Measurements from ENCODE around the gene ZDHHC14.
"Not testable (repeated sequence)": the region's sequence is repeated elsewhere in the genome, so short reads cannot be mapped to it uniquely, and the experiment has no call there.

The ZDHHC14 gene

GRCh38 chr6:157714153-157714490 is 333.1 kb downstream of the ZDHHC14 start:
- FAIRE-seq = no peak
- DNase-seq (ENCODE audit: extremely low spot score, insufficient read length, low read depth) = no peak

GRCh38 chr6:157715728-157716164 is 334.8 kb downstream of the ZDHHC14 start:
- DNase-seq (ENCODE audit: extremely low spot score, insufficient read length, low read depth) (no peak), FAIRE-seq (no peak)

- DNase-seq (ENCODE audit: extremely low spot score, insufficient read length, low read depth) = no peak
- no peak for FAIRE-seq
These were observed 335.4 kb downstream of the ZDHHC14 start for GRCh38 chr6:157716251-157716995.

GRCh38 chr6:157717340-157717748 is 336.4 kb downstream of the ZDHHC14 start:
- DNase-seq (ENCODE audit: extremely low spot score, insufficient read length, low read depth) (no peak), FAIRE-seq (no peak)

- DNase-seq (ENCODE audit: extremely low spot score, insufficient read length, low read depth) = no peak
- no peak for FAIRE-seq
These were observed 337.7 kb downstream of the ZDHHC14 start for GRCh38 chr6:157718503-157719187.

GRCh38 chr6:157720964-157721363 is 340.0 kb downstream of the ZDHHC14 start:
- not testable (repeated sequence) for FAIRE-seq; DNase-seq (ENCODE audit: extremely low spot score, insufficient read length, low read depth)

- DNase-seq (ENCODE audit: extremely low spot score, insufficient read length, low read depth) (no peak), FAIRE-seq (no peak)
These were observed 340.4 kb downstream of the ZDHHC14 start for GRCh38 chr6:157721426-157721825.

- no peak for DNase-seq (ENCODE audit: extremely low spot score, insufficient read length, low read depth)
- no peak for FAIRE-seq
These were observed 340.8 kb downstream of the ZDHHC14 start for GRCh38 chr6:157721830-157722229.

- no peak for DNase-seq (ENCODE audit: extremely low spot score, insufficient read length, low read depth)
- FAIRE-seq = no peak
These were observed 342.4 kb downstream of the ZDHHC14 start for GRCh38 chr6:157723376-157723775.

GRCh38 chr6:157724138-157724820 is 343.3 kb downstream of the ZDHHC14 start:
- no peak for FAIRE-seq
- no peak for DNase-seq (ENCODE audit: extremely low spot score, insufficient read length, low read depth)

- FAIRE-seq (no peak), DNase-seq (ENCODE audit: extremely low spot score, insufficient read length, low read depth) (no peak)
These were observed 344.2 kb downstream of the ZDHHC14 start for GRCh38 chr6:157724960-157725741.

GRCh38 chr6:157725836-157726235 is 344.8 kb downstream of the ZDHHC14 start:
- DNase-seq (ENCODE audit: extremely low spot score, insufficient read length, low read depth) = no peak
- no peak for FAIRE-seq

- FAIRE-seq = no peak
- DNase-seq (ENCODE audit: extremely low spot score, insufficient read length, low read depth) = no peak
These were observed 346.1 kb downstream of the ZDHHC14 start for GRCh38 chr6:157726892-157727628.

All from GM18507 (cell line).